Parathyroid adenoma (tissue), 2 donors: ENCODE data around the gene USP12.

ENCODE experiments used
- H2AFZ ChIP-seq: fragments of 300-600 bp; sonication (generic); one replicate; pipeline ENCODE4 v1.7.0; 2017; ENCODE audit warnings: antibody characterized with exemption, mild to moderate bottlenecking
- H3K27ac ChIP-seq: fragments of 300-600 bp; sonication (generic); one replicate; pipeline ENCODE4 v1.7.0; 2017
- H3K27me3 ChIP-seq: fragments of 300-600 bp; sonication (generic); one replicate; pipeline ENCODE4 v1.7.0; 2017; ENCODE audit warnings: low read length; ENCODE audit not compliant: control insufficient read depth, insufficient read depth
- H3K36me3 ChIP-seq: fragments of 300-600 bp; sonication (generic); one replicate; pipeline ENCODE4 v1.7.0; 2017; ENCODE audit warnings: low read length; ENCODE audit not compliant: control insufficient read depth, insufficient read depth
- H3K4me1 ChIP-seq: fragments of 300-600 bp; sonication (generic); one replicate; pipeline ENCODE4 v1.7.0; 2017; ENCODE audit warnings: control low read depth
- H3K4me2 ChIP-seq: fragments of 300-600 bp; sonication (generic); one replicate; pipeline ENCODE4 v1.7.0; 2017; ENCODE audit warnings: low read length
- H3K4me3 ChIP-seq: fragments of 300-600 bp; sonication (generic); one replicate; pipeline ENCODE4 v1.7.0; 2017; ENCODE audit warnings: low read depth, low read length
- H3K79me2 ChIP-seq: fragments of 300-600 bp; sonication (generic); one replicate; pipeline ENCODE4 v1.7.0; 2017; ENCODE audit warnings: control low read depth
- H3K9ac ChIP-seq: fragments of 300-600 bp; sonication (generic); one replicate; pipeline ENCODE4 v1.7.0; 2017; ENCODE audit warnings: mild to moderate bottlenecking
- H3K9me3 ChIP-seq: fragments of 300-600 bp; sonication (generic); one replicate; pipeline ENCODE4 v1.7.0; 2017; ENCODE audit warnings: low read length; ENCODE audit not compliant: control insufficient read depth
- TF ChIP-seq, protein P1 (sequence below): fragments of 300-600 bp; sonication (generic); IDR thresholded peaks from one replicate; pipeline ENCODE4 v1.7.0; 2017; ENCODE audit warnings: antibody characterized with exemption, mild to moderate bottlenecking
- donor health status: primary hyperparathyroidism.

Gene USP12

DNA sequence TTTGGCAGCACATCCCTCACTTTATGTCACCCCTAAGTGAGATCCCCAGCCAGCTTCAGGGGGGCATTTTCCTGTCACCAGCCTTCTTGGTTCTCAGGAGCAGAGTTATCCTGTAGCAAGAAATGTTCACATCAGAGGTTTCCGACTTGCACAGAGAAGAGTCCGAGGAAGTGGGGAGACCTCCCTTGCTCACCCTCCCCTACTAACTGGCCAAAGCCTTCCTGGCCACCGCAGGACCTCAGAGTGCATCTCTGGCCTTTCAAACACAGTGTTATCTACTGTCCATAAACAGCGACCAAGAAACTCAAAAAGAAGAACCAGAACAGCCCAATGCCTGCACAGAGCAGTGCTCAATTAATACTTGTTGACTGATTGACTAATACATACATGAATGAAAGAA is 134.4 kb downstream of the USP12 start:
- no peak overlapping the region for H3K4me2 ChIP-seq
- no peaks in the 10 kb centered on the region for H3K4me1 ChIP-seq
- no peak overlapping the region for H3K9ac ChIP-seq
- H3K79me2 ChIP-seq: no peaks in the 10 kb centered on the region
- TF ChIP-seq, protein P1, sequence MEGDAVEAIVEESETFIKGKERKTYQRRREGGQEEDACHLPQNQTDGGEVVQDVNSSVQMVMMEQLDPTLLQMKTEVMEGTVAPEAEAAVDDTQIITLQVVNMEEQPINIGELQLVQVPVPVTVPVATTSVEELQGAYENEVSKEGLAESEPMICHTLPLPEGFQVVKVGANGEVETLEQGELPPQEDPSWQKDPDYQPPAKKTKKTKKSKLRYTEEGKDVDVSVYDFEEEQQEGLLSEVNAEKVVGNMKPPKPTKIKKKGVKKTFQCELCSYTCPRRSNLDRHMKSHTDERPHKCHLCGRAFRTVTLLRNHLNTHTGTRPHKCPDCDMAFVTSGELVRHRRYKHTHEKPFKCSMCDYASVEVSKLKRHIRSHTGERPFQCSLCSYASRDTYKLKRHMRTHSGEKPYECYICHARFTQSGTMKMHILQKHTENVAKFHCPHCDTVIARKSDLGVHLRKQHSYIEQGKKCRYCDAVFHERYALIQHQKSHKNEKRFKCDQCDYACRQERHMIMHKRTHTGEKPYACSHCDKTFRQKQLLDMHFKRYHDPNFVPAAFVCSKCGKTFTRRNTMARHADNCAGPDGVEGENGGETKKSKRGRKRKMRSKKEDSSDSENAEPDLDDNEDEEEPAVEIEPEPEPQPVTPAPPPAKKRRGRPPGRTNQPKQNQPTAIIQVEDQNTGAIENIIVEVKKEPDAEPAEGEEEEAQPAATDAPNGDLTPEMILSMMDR: no peak
- H3K27ac ChIP-seq: no peak overlapping the region
- H2AFZ ChIP-seq: no peak overlapping the region
- no peaks in the 10 kb centered on the region for H3K36me3 ChIP-seq
- no peaks in the 10 kb centered on the region for H3K27me3 ChIP-seq
- H3K4me3 ChIP-seq: no peak overlapping the region
- H3K9me3 ChIP-seq: no peaks in the 10 kb centered on the region

DNA sequence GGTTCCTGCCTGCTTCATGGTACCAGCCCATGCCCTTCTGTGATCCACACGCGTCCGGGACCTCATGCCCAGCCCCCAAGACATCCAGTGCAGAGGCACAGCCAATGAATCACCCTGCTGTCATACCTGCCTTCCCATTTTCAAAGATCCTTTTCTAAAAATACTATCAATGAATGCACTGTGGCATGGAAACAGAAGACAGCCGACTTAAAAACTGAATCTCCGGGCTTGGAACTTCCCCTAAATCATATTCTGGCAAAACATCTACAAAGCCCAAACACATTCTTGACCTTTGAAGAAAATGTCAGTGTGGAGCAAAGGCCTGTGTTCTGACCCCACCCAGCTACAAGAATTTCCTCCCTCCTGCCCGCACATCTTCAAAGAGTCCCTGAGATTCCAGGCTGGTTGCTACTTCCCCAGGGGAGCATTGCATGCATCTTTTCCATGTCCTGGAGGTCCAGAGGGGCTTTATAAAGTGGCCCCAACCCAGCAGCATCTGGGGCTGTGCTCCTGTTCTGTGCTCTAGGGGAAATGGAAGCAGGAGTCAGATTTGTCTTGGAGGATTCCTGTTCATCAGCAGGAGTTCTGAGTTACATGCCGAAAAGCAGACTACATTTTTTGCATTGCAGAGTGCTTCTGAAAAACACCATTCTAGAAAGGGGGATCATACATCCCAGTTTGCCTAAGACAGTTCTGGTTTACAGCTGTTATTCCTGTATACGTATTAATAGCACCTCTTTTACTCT is 135.2 kb downstream of the USP12 start:
- no peak overlapping the region for H3K27ac ChIP-seq
- H3K4me1 ChIP-seq: no peaks in the 10 kb centered on the region
- no peak overlapping the region for H3K4me3 ChIP-seq
- no peak overlapping the region for H3K9ac ChIP-seq
- TF ChIP-seq, protein P1: no peak
- H3K79me2 ChIP-seq: no peaks in the 10 kb centered on the region
- H3K27me3 ChIP-seq: no peaks in the 10 kb centered on the region
- H3K9me3 ChIP-seq: no peaks in the 10 kb centered on the region
- no peak overlapping the region for H3K4me2 ChIP-seq
- no peaks in the 10 kb centered on the region for H3K36me3 ChIP-seq
- no peak overlapping the region for H2AFZ ChIP-seq

GRCh38 chr13:27035892-27036235 is 135.7 kb downstream of the USP12 start:
- H3K9me3 ChIP-seq: no peaks in the 10 kb centered on the region
- TF ChIP-seq, protein P1: no peak
- no peaks in the 10 kb centered on the region for H3K4me1 ChIP-seq
- no peaks in the 10 kb centered on the region for H3K36me3 ChIP-seq
- no peak overlapping the region for H2AFZ ChIP-seq
- no peak overlapping the region for H3K4me3 ChIP-seq
- no peaks in the 10 kb centered on the region for H3K79me2 ChIP-seq
- H3K27me3 ChIP-seq: no peaks in the 10 kb centered on the region
- no peak overlapping the region for H3K4me2 ChIP-seq
- H3K9ac ChIP-seq: no peak overlapping the region
- no peak overlapping the region for H3K27ac ChIP-seq

- H3K36me3 ChIP-seq: no peaks in the 10 kb centered on the region
- H3K4me1 ChIP-seq: no peaks in the 10 kb centered on the region
- TF ChIP-seq, protein P1: no peak
- peak overlapping the region; percentile 46 for H2AFZ ChIP-seq
- no peaks in the 10 kb centered on the region for H3K27me3 ChIP-seq
- no peak overlapping the region for H3K4me2 ChIP-seq
- H3K79me2 ChIP-seq: no peaks in the 10 kb centered on the region
- no peak overlapping the region for H3K4me3 ChIP-seq
- no peaks in the 10 kb centered on the region for H3K9me3 ChIP-seq
- H3K27ac ChIP-seq: no peak overlapping the region
- H3K9ac ChIP-seq: no peak overlapping the region
These were observed 136.9 kb downstream of the USP12 start for GRCh38 chr13:27034678-27035111.
